ENCODE results near the gene NPFFR1. TPM values are rescaled to one million over a fixed set of nuclear protein-coding genes. Genes with fewer than 3 reads are reported as not detected.

NPFFR1 gene
- total RNA-seq, 4 donors from 2014 or later = 0.16 TPM; not detected in 3

- in situ Hi-C loops (cut with MboI; ENCODE audit: low pct_ligation_motif_present in 1 of 4, low pct_unique_long_range_greater_than_20kb in 1 of 4, low sequenced_read_pairs in 3 of 4) (no loop called here), intact Hi-C loops (cut with DNase I; ENCODE audit: low total_unique reads) (no loop called here)
- 45 to 63% methylated on average over 1 of the region's 1 CpG for WGBS, 2 donors (ENCODE audit: low coverage in 1 of 2)
- no peak for DNase-seq
- H3K27ac ChIP-seq = no peak overlapping the region
- H3K9me3 ChIP-seq = no peaks in the 10 kb centered on the region
- no peak overlapping the region for H3K4me3 ChIP-seq
- TF ChIP-seq CTCF (IDR thresholded peaks at IDR 0.05) = no peak
- TF ChIP-seq EP300 (IDR thresholded peaks at IDR 0.05; ENCODE audit: low read depth) = no peak
- TF ChIP-seq POLR2AphosphoS5 (IDR thresholded peaks at IDR 0.05) = no peak
- no peak for TF ChIP-seq POLR2A (IDR thresholded peaks at IDR 0.05)
- H3K27me3 ChIP-seq = peaks cover 6% of the 10 kb centered on the region
- no peaks in the 10 kb centered on the region for H3K4me1 ChIP-seq
- H3K36me3 ChIP-seq = no peaks in the 10 kb centered on the region
These were observed 17.1 kb downstream of the NPFFR1 start for GRCh38 chr10:70266701-70267100.

- 97% methylated on average over 7 of the region's 7 CpGs; no CpG with 5 or more reads in 1 of the 2 donors for WGBS, 2 donors (ENCODE audit: low coverage in 1 of 2)
- intact Hi-C loops (cut with DNase I; ENCODE audit: low total_unique reads) = no loop called here
- in situ Hi-C loops (cut with MboI; ENCODE audit: low pct_ligation_motif_present in 1 of 4, low pct_unique_long_range_greater_than_20kb in 1 of 4, low sequenced_read_pairs in 3 of 4) = no loop called here
These were observed 17.7 kb downstream of the NPFFR1 start for GRCh38 chr10:70266056-70266455.

GRCh38 chr10:70265032-70265689 is 18.6 kb downstream of the NPFFR1 start:
- H3K27ac ChIP-seq = no peak overlapping the region
- in situ Hi-C loops (cut with MboI; ENCODE audit: low pct_ligation_motif_present in 1 of 4, low pct_unique_long_range_greater_than_20kb in 1 of 4, low sequenced_read_pairs in 3 of 4) = no loop called here
- H3K4me3 ChIP-seq = no peak overlapping the region
- 56% methylated on average over 10 of the region's 10 CpGs; no CpG with 5 or more reads in 1 of the 2 donors for WGBS, 2 donors (ENCODE audit: low coverage in 1 of 2)
- peaks cover 6% of the 10 kb centered on the region for H3K27me3 ChIP-seq
- no peaks in the 10 kb centered on the region for H3K4me1 ChIP-seq
- no peaks in the 10 kb centered on the region for H3K9me3 ChIP-seq
- TF ChIP-seq POLR2A (IDR thresholded peaks at IDR 0.05) (no peak), POLR2AphosphoS5 (IDR thresholded peaks at IDR 0.05) (no peak), CTCF (IDR thresholded peaks at IDR 0.05) (no peak), EP300 (IDR thresholded peaks at IDR 0.05; ENCODE audit: low read depth) (no peak)
- no peaks in the 10 kb centered on the region for H3K36me3 ChIP-seq
- DNase-seq = no peak
- intact Hi-C loops (cut with DNase I; ENCODE audit: low total_unique reads) = no loop called here

More at GRCh38 chr10:70266056-70266455, 17.7 kb downstream of the NPFFR1 start:
- no peak for DNase-seq
- TF ChIP-seq EP300 (IDR thresholded peaks at IDR 0.05; ENCODE audit: low read depth) (no peak), CTCF (IDR thresholded peaks at IDR 0.05) (no peak), POLR2AphosphoS5 (IDR thresholded peaks at IDR 0.05) (no peak), POLR2A (IDR thresholded peaks at IDR 0.05) (no peak)
- Histone ChIP-seq H3K4me3 (no peak overlapping the region), H3K27me3 (peaks cover 6% of the 10 kb centered on the region), H3K27ac (no peak overlapping the region), H3K36me3 (no peaks in the 10 kb centered on the region), H3K9me3 (no peaks in the 10 kb centered on the region), H3K4me1 (no peaks in the 10 kb centered on the region)

- intact Hi-C loops (cut with DNase I; ENCODE audit: low total_unique reads) = no loop called here
- Histone ChIP-seq H3K27me3 (peaks cover 13% of the 10 kb centered on the region), H3K27ac (no peak overlapping the region), H3K4me1 (peaks cover 0 to 6% (median under 1%) of the 10 kb centered on the region in 4 donors), H3K36me3 (no peaks in the 10 kb centered on the region), H3K9me3 (no peaks in the 10 kb centered on the region), H3K4me3 (no peak overlapping the region)
- 80 to 83% methylated on average over 2 to 3 of the region's 3 CpGs for WGBS, 2 donors (ENCODE audit: low coverage in 1 of 2)
- in situ Hi-C loops (cut with MboI; ENCODE audit: low pct_ligation_motif_present in 1 of 4, low pct_unique_long_range_greater_than_20kb in 1 of 4, low sequenced_read_pairs in 3 of 4) = no loop called here
- TF ChIP-seq CTCF (IDR thresholded peaks at IDR 0.05) (no peak), EP300 (IDR thresholded peaks at IDR 0.05; ENCODE audit: low read depth) (no peak), POLR2AphosphoS5 (IDR thresholded peaks at IDR 0.05) (no peak), POLR2A (IDR thresholded peaks at IDR 0.05) (no peak)
- no peak for DNase-seq
These were observed 23.1 kb downstream of the NPFFR1 start for GRCh38 chr10:70260734-70261133.

Data from transverse colon (tissue), 4 donors.